Mucosa of descending colon (tissue), 3 donors: ENCODE measurements around the gene ACKR2. TPM values are rescaled to one million over a fixed set of nuclear protein-coding genes. Genes with fewer than 3 reads are reported as not detected.
"Not testable (repeated sequence)": the region's sequence is repeated elsewhere in the genome, so short reads cannot be mapped to it uniquely, and the experiment has no call there.

ENCODE experiments used
- ATAC-seq: fragments of 200-7000 bp; cut with Tn5 transposase; one replicate; pipeline ENCODE4 v1.9.1; 2020; ENCODE audit warnings: mild to moderate bottlenecking, moderate library complexity
- DNase-seq, 3 donors: peaks; one replicate each; pipeline ENCODE4 v3.0.0-alpha.2; 2020
- H3K36me3 ChIP-seq: fragments of 200-600 bp; one replicate; pipeline ENCODE4 v1.8.0; 2021; ENCODE audit warnings: low read depth, mild to moderate bottlenecking
- H3K4me1 ChIP-seq: fragments of 200-600 bp; one replicate; pipeline ENCODE4 v1.8.0; 2021; ENCODE audit warnings: low read depth, mild to moderate bottlenecking
- H3K4me3 ChIP-seq: fragments of 200-600 bp; one replicate; pipeline ENCODE4 v1.8.0; 2021; ENCODE audit warnings: mild to moderate bottlenecking
- H3K9me3 ChIP-seq: fragments of 200-600 bp; one replicate; pipeline ENCODE4 v1.8.0; 2021; ENCODE audit warnings: mild to moderate bottlenecking
- intact Hi-C, 2 donors: fragments of 100-400 bp; cut with DNase I in 1 of 2; cut with micrococcal nuclease in 1 of 2; formaldehyde crosslinking; loops; one replicate each; pipeline versions ENCODE4 v1.11.0 to v1.11.1; 2022; cut with DNase I, micrococcal nuclease
- total RNA-seq, 3 donors: library from RNA; stranded (reverse); fragmentation: NEBNext Ultra II Directional in 2 of 3; extraction: Animal tissue kit (Norgen Biotek cat#: 25700) in 2 of 3; gene quantifications; one replicate each; pipeline versions ENCODE4 v1.2.1 to v1.2.4, GENCODE V29; 2021 to 2023
- TF ChIP-seq, protein P1 (sequence below): fragments of 200-600 bp; IDR thresholded peaks from one replicate; pipeline ENCODE4 v1.8.0; 2022; ENCODE audit warnings: antibody characterized with exemption, mild to moderate bottlenecking
- donor health status: DM: no; HTN: no; CAD: no; lungs with moderate emphysema.
- donor health status: DM: no; HTN: no; CAD: no.
- donor health status: DM: no; HTN: yes; CAD: no.

The ACKR2 gene
- total RNA-seq, 3 donors from 2014 or later = 4.7 to 13.1 (median 10.4) TPM

DNA sequence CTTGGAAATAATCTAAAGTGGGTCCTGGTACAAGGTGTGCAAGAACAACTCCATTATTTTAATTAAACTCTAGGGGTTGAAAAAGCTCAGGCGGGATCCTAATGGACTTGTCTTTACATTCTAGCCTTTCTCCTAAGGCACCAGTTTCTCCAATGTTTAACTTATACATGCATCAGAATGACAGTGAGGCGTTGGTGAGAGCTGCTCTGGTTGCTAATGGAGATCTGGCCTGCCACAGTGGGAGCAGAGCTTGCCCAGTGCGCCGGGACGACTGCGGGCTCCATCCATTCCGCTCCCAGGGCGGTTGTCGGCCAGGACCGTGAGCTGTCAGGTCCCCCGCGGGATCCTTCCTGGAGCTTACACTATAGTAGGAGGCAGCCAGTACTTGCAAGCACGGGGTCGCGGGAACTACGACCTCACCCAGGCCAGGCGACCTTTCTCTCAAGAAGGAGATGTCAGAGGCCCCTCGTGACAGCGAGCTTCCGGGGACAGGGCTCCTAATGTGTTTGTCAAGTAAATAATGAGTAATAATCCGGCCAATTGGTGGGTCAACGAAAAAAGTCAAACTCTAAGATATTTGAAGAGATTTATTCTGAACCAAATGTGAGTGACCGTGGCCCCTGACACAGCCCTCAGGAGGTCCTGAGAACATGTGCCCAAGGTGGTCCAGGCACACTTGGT is 4.0 kb upstream of the ACKR2 start:
- DNase-seq (peak; percentile 57 to 67 (median 57)), ATAC-seq (no peak)
- Histone ChIP-seq H3K4me1 (peaks cover 28% of the 10 kb centered on the region), H3K9me3 (no peaks in the 10 kb centered on the region), H3K36me3 (no peaks in the 10 kb centered on the region), H3K4me3 (no peak overlapping the region)
- TF ChIP-seq, protein P1, sequence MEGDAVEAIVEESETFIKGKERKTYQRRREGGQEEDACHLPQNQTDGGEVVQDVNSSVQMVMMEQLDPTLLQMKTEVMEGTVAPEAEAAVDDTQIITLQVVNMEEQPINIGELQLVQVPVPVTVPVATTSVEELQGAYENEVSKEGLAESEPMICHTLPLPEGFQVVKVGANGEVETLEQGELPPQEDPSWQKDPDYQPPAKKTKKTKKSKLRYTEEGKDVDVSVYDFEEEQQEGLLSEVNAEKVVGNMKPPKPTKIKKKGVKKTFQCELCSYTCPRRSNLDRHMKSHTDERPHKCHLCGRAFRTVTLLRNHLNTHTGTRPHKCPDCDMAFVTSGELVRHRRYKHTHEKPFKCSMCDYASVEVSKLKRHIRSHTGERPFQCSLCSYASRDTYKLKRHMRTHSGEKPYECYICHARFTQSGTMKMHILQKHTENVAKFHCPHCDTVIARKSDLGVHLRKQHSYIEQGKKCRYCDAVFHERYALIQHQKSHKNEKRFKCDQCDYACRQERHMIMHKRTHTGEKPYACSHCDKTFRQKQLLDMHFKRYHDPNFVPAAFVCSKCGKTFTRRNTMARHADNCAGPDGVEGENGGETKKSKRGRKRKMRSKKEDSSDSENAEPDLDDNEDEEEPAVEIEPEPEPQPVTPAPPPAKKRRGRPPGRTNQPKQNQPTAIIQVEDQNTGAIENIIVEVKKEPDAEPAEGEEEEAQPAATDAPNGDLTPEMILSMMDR = no peak
- intact Hi-C loops = no loop called here

DNA sequence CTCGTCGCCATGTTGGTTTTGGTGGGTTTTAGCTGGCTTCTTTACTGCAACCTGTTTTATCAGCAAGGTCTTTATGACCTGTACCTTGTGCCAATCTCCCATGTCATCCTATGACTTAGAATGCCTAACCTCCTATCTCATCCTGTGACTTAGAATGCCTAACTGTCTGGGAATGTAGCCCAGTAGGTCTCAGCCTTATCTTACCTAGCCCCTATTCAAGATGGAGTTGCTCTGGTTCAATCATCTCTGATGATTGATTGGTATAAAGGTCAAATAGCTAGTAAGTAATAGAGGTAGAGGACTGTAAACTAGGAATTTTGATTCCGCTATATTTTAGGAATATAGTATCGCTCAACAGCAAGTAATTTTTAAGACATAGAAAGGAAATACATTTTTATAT is 1.3 kb upstream of the ACKR2 start:
- Histone ChIP-seq H3K4me1 (peaks cover 12% of the 10 kb centered on the region), H3K9me3 (no peaks in the 10 kb centered on the region), H3K36me3 (no peaks in the 10 kb centered on the region), H3K4me3 (no peak overlapping the region)
- ATAC-seq (no peak), DNase-seq (no peak)
- intact Hi-C loops = no loop called here
- TF ChIP-seq, protein P1 = no peak

DNA sequence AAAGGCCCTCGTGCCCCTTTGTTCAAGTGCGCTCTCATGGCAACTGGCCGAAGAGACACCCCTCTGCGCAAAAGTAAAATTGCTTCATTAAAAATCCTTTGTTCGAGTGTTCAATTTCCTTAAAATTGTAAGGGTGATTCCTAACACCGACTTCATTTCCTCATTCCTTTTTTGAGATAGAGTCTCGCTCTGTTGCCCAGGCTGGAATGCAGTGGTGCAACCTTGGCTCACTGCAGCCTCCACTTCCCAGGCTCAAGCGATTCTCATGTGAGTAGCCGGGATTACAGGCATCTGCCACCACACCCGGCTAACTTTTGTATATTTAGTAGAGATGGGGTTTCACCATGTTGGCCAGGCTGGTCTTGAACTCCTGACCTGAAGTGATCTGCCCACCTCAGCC is 1.5 kb downstream of the ACKR2 start:
- DNase-seq, H3K9me3 ChIP-seq, intact Hi-C loops, H3K4me3 ChIP-seq, H3K4me1 ChIP-seq, H3K36me3 ChIP-seq: not testable (repeated sequence)
- ATAC-seq = peak; percentile 39

DNA sequence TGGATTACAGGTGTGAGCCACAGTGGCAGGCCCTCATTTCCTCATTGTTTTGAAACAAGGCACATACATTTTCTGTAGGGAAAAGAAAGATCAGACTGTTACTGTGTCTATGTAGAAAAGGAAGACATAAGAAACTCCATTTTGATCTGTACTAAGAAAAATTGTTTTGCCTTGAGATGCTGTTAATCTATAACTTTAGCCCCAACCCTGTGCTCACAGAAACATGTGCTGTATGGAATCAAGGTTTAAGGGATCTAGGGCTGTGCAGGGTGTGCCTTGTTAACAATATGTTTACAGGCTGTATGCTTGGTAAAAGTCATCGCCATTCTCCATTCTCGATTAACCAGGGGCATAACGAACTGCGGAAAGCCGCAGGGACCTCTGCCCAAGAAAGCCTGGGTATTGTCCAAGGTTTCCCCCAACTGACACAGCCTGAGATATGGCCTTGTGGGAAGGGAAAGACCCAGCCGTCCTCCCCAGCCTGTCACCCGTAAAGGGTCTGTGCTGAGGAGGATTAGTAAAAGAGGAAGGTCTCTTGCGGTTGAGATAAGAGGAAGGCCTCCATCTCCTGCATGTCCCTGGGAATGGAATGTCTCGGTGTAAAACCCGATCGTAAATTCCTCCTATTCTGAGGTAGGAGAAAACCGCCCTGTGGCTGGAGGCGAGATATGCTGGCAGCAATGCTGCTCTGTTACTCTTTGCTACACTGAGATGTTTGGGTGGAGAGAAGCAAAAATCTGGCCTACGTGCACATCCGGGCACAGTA is 2.1 kb downstream of the ACKR2 start:
- peak in 2 of 3 donors; percentile 47 to 63 for DNase-seq

DNA sequence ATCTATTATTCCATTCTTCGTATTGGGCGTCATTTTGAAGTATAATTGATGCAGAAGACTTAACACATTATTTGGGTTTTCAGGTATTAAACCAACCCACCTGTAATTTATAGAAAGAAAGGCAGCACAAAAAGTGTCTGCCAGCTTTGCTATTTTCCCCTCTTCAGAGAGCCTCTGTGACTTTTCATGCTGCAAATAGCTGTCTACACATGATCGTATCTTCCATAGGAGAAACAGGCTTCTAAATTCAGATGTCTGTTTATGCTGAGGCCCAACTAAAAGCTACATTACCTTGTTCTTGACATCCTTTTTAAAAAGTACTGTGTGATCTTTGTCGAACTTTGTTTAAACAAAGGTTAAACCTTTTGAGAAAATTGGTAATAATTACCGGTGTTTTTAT is 5.0 kb downstream of the ACKR2 start:
- intact Hi-C loops = no loop called here
- H3K4me1 ChIP-seq = peaks cover 20% of the 10 kb centered on the region
- TF ChIP-seq, protein P1 = no peak
- H3K9me3 ChIP-seq = no peaks in the 10 kb centered on the region
- no peaks in the 10 kb centered on the region for H3K36me3 ChIP-seq
- ATAC-seq = no peak
- no peak overlapping the region for H3K4me3 ChIP-seq
- no peak for DNase-seq

More for the DNA sequence above, 2.1 kb downstream of the ACKR2 start:
- H3K9me3 ChIP-seq, intact Hi-C loops, H3K36me3 ChIP-seq, H3K4me3 ChIP-seq: not testable (repeated sequence)
- peak; percentile 16 for ATAC-seq
- H3K4me1 ChIP-seq = peaks cover 11% of the 10 kb centered on the region

DNA sequence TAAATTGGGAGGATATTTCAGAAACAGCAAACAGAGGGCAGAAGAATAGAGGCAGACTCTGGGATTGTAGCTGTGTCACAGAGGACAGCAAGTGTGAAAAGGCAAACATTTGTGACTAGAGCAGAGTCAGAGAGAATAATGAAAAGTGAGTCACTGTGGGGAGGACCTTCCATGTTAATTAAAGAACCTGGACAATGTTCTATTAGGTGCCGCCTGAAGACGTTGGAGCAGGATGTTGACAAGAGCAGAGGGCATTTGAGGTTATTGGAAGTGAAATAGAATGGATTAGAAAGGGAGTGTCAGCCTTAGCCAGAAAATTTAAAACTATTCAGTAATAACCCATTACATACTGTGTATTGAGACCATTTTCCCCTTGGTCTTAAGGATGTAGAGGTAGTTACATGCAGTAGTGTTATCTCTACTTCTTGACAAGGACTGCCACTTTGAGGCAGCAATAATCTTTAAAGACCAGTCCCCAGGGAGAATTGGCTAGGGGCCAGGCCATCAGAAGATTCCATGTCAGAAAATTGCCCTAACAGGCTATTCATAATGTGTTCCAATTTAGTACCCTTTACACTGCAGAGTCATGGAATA is 5.8 kb downstream of the ACKR2 start:
- ATAC-seq = peak; percentile 81
- H3K4me1 ChIP-seq = peaks cover 28% of the 10 kb centered on the region

More for the DNA sequence above, 5.8 kb downstream of the ACKR2 start:
- intact Hi-C loops = no loop called here
- no peaks in the 10 kb centered on the region for H3K9me3 ChIP-seq
- H3K4me3 ChIP-seq = no peak overlapping the region
- no peaks in the 10 kb centered on the region for H3K36me3 ChIP-seq
- DNase-seq = no peak
- TF ChIP-seq, protein P1 = no peak
